HCT116 (cell line): ENCODE measurements around the gene SLC35E2B. TPM values are rescaled to one million over a fixed set of nuclear protein-coding genes. Genes with fewer than 3 reads are reported as not detected.
"Not testable (repeated sequence)": the region's sequence is repeated elsewhere in the genome, so short reads cannot be mapped to it uniquely, and the experiment has no call there.

Experiments used
- ATAC-seq: fragments of 200-7000 bp; cut with Tn5 transposase; 2 replicates; pipeline ENCODE4 v1.9.1; 2020; ENCODE audit warnings: mild to moderate bottlenecking, moderate library complexity
- BruUV-seq: library from RNA; stranded (reverse); fragments of 400-500 nt; replicated peaks from 2 replicates; lab custom pipeline; 2021; lab: Mats Ljungman, UMichigan
- CTCF ChIA-PET: fragments of 300-600 bp; sonication (Branson Sonifier 250); formaldehyde crosslinking; loops from one replicate; lab custom pipeline; 2021; ENCODE audit warnings: antibody characterized with exemption; lab: Charles Lee
- POLR2A ChIA-PET: fragments of 300-600, 350-600 bp; sonication (Branson Sonifier 250); formaldehyde crosslinking; loops from one replicate; lab custom pipeline; 2021; ENCODE audit warnings: antibody characterized with exemption; lab: Charles Lee
- RAD21 ChIA-PET, 2 experiments: fragments of 300-600 bp; sonication (Branson Sonifier 250); formaldehyde crosslinking; loops; one replicate each; lab custom pipeline; 2023; ENCODE audit warnings: low total read pairs in 2 of 2; ENCODE audit not compliant: uncharacterized antibody in 2 of 2, unreplicated experiment in 2 of 2, low non-redundant PET in 1 of 2; lab: Charles Lee
- DNase-seq: peaks from one replicate; pipeline ENCODE4 v3.0.0-alpha.2; 2010; ENCODE audit warnings: low read depth, low spot score
- H2AFZ ChIP-seq: fragments of 200-600 bp; shearing (Covaris generic), sonication (generic); 2 replicates; pipeline ENCODE4 v1.6.1; 2017; ENCODE audit warnings: low read depth, mixed run types, mixed read lengths, antibody characterized with exemption, low read length; ENCODE audit not compliant: poor library complexity, severe bottlenecking
- H3K27ac ChIP-seq: 2 replicates; pipeline ENCODE4 v1.5.1; 2012; ENCODE audit warnings: low read depth, low read length
- H3K27me3 ChIP-seq: fragments of 200-600 bp; sonication (generic); 2 replicates; pipeline ENCODE4 v1.6.1; 2016; ENCODE audit warnings: mixed run types, low read length, mixed read lengths; ENCODE audit not compliant: insufficient read depth
- H3K36me3 ChIP-seq, 2 experiments: fragments of 200-500 bp in 1 of 2; fragments of 200-600 bp in 1 of 2; sonication (Bioruptor generic) in 1 of 2; sonication (generic) in 1 of 2; 2 replicates each; pipeline versions ENCODE4 v1.5.1 to v1.6.1; 2014 to 2016; ENCODE audit warnings: low read length in 2 of 2, inconsistent platforms in 1 of 2, mixed read lengths in 1 of 2, mixed run types in 1 of 2; ENCODE audit not compliant: insufficient read depth in 2 of 2, control insufficient read depth in 1 of 2
- H3K4me1 ChIP-seq, 2 experiments: fragments of 200-600 bp in 1 of 2; sonication (generic) in 1 of 2; 2 replicates each; pipeline versions ENCODE4 v1.5.1 to v1.6.1; 2012 to 2017; ENCODE audit warnings: low read length in 2 of 2, inconsistent platforms in 1 of 2, mild to moderate bottlenecking in 1 of 2, mixed read lengths in 1 of 2, mixed run types in 1 of 2, moderate library complexity in 1 of 2; ENCODE audit not compliant: insufficient read depth in 2 of 2, control insufficient read depth in 1 of 2
- H3K4me2 ChIP-seq: fragments of 200-600 bp; sonication (generic); 2 replicates; pipeline ENCODE4 v1.6.1; 2017; ENCODE audit warnings: mixed run types, low read length, mixed read lengths
- H3K4me3 ChIP-seq, 2 experiments: fragments of 200-600 bp in 1 of 2; sonication (generic) in 1 of 2; replicated peaks in 1 of 2; 2 replicates each; pipeline ENCODE4 v1.5.1; 2011 to 2016; ENCODE audit warnings: low read length in 2 of 2, control low read depth in 1 of 2, low read depth in 1 of 2, mild to moderate bottlenecking in 1 of 2, mixed read lengths in 1 of 2, mixed run types in 1 of 2
- H3K79me2 ChIP-seq: fragments of 200-600 bp; sonication (generic); 2 replicates; pipeline ENCODE4 v1.6.1; 2017; ENCODE audit warnings: mild to moderate bottlenecking, mixed run types, low read length, moderate library complexity, mixed read lengths; ENCODE audit not compliant: insufficient read depth
- H3K9ac ChIP-seq: fragments of 200-600 bp; sonication (generic); 2 replicates; pipeline ENCODE4 v1.6.1; 2016; ENCODE audit warnings: low read length, mixed read lengths
- H3K9me2 ChIP-seq: fragments of 200-600 bp; sonication (generic), shearing (Covaris generic); 2 replicates; pipeline ENCODE4 v1.6.1; 2017; ENCODE audit warnings: mixed run types, mild to moderate bottlenecking, moderate library complexity; ENCODE audit not compliant: insufficient read depth
- H3K9me3 ChIP-seq, 2 experiments: fragments of 200-500 bp in 1 of 2; fragments of 200-600 bp in 1 of 2; sonication (Bioruptor generic) in 1 of 2; sonication (generic) in 1 of 2; 2 replicates each; pipeline ENCODE4 v1.6.1; 2014 to 2017; ENCODE audit warnings: low read length in 2 of 2, mixed read lengths in 2 of 2, inconsistent platforms in 1 of 2, low read depth in 1 of 2, mild to moderate bottlenecking in 1 of 2, mixed run types in 1 of 2, moderate library complexity in 1 of 2; ENCODE audit not compliant: control insufficient read depth in 1 of 2, insufficient read depth in 1 of 2
- H4K20me1 ChIP-seq: fragments of 200-600 bp; sonication (generic), shearing (Covaris generic); 2 replicates; pipeline ENCODE4 v1.6.1; 2017; ENCODE audit warnings: mixed run types, mild to moderate bottlenecking, moderate library complexity; ENCODE audit not compliant: insufficient read depth
- intact Hi-C: fragments of 100-400 bp; cut with micrococcal nuclease; formaldehyde crosslinking; loops from 2 replicates; pipeline ENCODE4 v1.10.0; 2022
- total RNA-seq: library from RNA; stranded (reverse); gene quantifications from one replicate; pipeline ENCODE4 v1.2.1, GENCODE V29; 2021; ENCODE audit not compliant: unreplicated experiment

The SLC35E2B gene
- total RNA-seq, 1 experiment from 2014 or later = 30.3 TPM

GRCh38 chr1:1707241-1707640 is 14.6 kb upstream of the SLC35E2B start:
- POLR2A ChIA-PET, H4K20me1 ChIP-seq, H3K4me1 ChIP-seq, ATAC-seq, intact Hi-C loops, H3K27ac ChIP-seq, BruUV-seq, H3K27me3 ChIP-seq, H3K36me3 ChIP-seq, DNase-seq, H3K9me3 ChIP-seq, H3K4me3 ChIP-seq, H3K9me2 ChIP-seq, H3K79me2 ChIP-seq, H3K4me2 ChIP-seq, H3K9ac ChIP-seq, CTCF ChIA-PET, RAD21 ChIA-PET, H2AFZ ChIP-seq: not testable (repeated sequence)

- H2AFZ ChIP-seq, POLR2A ChIA-PET, H3K79me2 ChIP-seq, H3K27ac ChIP-seq, CTCF ChIA-PET, RAD21 ChIA-PET, H3K36me3 ChIP-seq, H3K9me3 ChIP-seq, H3K4me3 ChIP-seq, ATAC-seq, H3K4me1 ChIP-seq, H3K9ac ChIP-seq, H3K27me3 ChIP-seq, intact Hi-C loops, H3K4me2 ChIP-seq, H3K9me2 ChIP-seq, DNase-seq, H4K20me1 ChIP-seq, BruUV-seq: not testable (repeated sequence)
These were observed 13.0 kb upstream of the SLC35E2B start for GRCh38 chr1:1705623-1706022.

- H3K9me2 ChIP-seq, ATAC-seq, H2AFZ ChIP-seq, H3K9ac ChIP-seq, H3K27ac ChIP-seq, H3K4me1 ChIP-seq, H3K4me3 ChIP-seq, H3K36me3 ChIP-seq, H3K9me3 ChIP-seq, DNase-seq, BruUV-seq, POLR2A ChIA-PET, H3K4me2 ChIP-seq, CTCF ChIA-PET, H4K20me1 ChIP-seq, RAD21 ChIA-PET, H3K79me2 ChIP-seq, intact Hi-C loops, H3K27me3 ChIP-seq: not testable (repeated sequence)
These were observed 11.8 kb upstream of the SLC35E2B start for GRCh38 chr1:1704284-1704957.
